Kidney epithelial cell (primary cell): ENCODE results near the gene HHAT. TPM values are rescaled to one million over a fixed set of nuclear protein-coding genes. Genes with fewer than 3 reads are reported as not detected.

Experiments used
- DNase-seq: peaks from one replicate; pipeline ENCODE4 v3.0.0-alpha.2; 2010; ENCODE audit warnings: low read depth
- H3K27me3 ChIP-seq: 2 replicates; pipeline ENCODE4 v1.6.0; 2011; ENCODE audit warnings: low read length; ENCODE audit not compliant: control insufficient read depth, insufficient read depth
- H3K36me3 ChIP-seq: 2 replicates; pipeline ENCODE4 v1.5.1; 2011; ENCODE audit warnings: low read length; ENCODE audit not compliant: control insufficient read depth, insufficient read depth
- H3K4me3 ChIP-seq: 2 replicates; pipeline ENCODE4 v1.5.1; 2011; ENCODE audit warnings: low read depth, mild to moderate bottlenecking, control low read depth, low read length
- CTCF ChIP-seq: IDR thresholded peaks from 2 replicates; pipeline ENCODE4 v1.5.1; 2011; ENCODE audit warnings: mild to moderate bottlenecking, moderate library complexity, low read length, control low read depth, inconsistent platforms; ENCODE audit not compliant: insufficient read depth, poor library complexity, severe bottlenecking
- total RNA-seq: library from RNA; depleted of rRNA; stranded (reverse); fragments of >200 nt; gene quantifications from 2 replicates; pipeline ENCODE4 v1.2.3, GENCODE V29; 2015

Gene HHAT
- total RNA-seq, 1 donor from 2014 or later, result 15.0 TPM

- Histone ChIP-seq H3K4me3 (no peak overlapping the region), H3K36me3 (no peaks in the 10 kb centered on the region), H3K27me3 (no peaks in the 10 kb centered on the region)
- TF ChIP-seq CTCF, result no peak
- DNase-seq, result no peak
Observed at GRCh38 chr1:210531475-210532222, 202.9 kb downstream of the HHAT start.

GRCh38 chr1:210532223-210532598, 203.5 kb downstream of the HHAT start:
- no peaks in the 10 kb centered on the region for H3K36me3 ChIP-seq
- H3K4me3 ChIP-seq, result no peak overlapping the region
- no peak for TF ChIP-seq CTCF
- no peaks in the 10 kb centered on the region for H3K27me3 ChIP-seq
- no peak for DNase-seq

GRCh38 chr1:210535761-210536160, 207.1 kb downstream of the HHAT start:
- H3K4me3 ChIP-seq, result no peak overlapping the region
- H3K27me3 ChIP-seq, result no peaks in the 10 kb centered on the region
- no peak for TF ChIP-seq CTCF
- no peaks in the 10 kb centered on the region for H3K36me3 ChIP-seq
- no peak for DNase-seq

GRCh38 chr1:210536254-210536961, 207.7 kb downstream of the HHAT start:
- no peaks in the 10 kb centered on the region for H3K36me3 ChIP-seq
- H3K4me3 ChIP-seq, result no peak overlapping the region
- no peak for TF ChIP-seq CTCF
- H3K27me3 ChIP-seq, result no peaks in the 10 kb centered on the region
- DNase-seq, result no peak

GRCh38 chr1:210540288-210540687, 211.6 kb downstream of the HHAT start:
- H3K4me3 ChIP-seq, result no peak overlapping the region
- no peaks in the 10 kb centered on the region for H3K27me3 ChIP-seq
- no peaks in the 10 kb centered on the region for H3K36me3 ChIP-seq
- DNase-seq, result no peak
- TF ChIP-seq CTCF, result no peak
